HG03469 (cell line): ENCODE results near the gene PRKAR1B.

ENCODE experiments used
- ATAC-seq: cut with Tn5 transposase; IDR thresholded peaks from one replicate; pipeline ENCODE4 v1.9.1; 2021; ENCODE audit warnings: mild to moderate bottlenecking, moderate library complexity, moderate number of reproducible peaks; ENCODE audit not compliant: unreplicated experiment

PRKAR1B gene

GRCh38 chr7:514651-515598 lies 212.2 kb downstream of the PRKAR1B start:
- no peak for ATAC-seq

GRCh38 chr7:514242-514641 lies 212.8 kb downstream of the PRKAR1B start:
- ATAC-seq: no peak

- ATAC-seq: no peak
These were observed 213.4 kb downstream of the PRKAR1B start for GRCh38 chr7:513521-514166.

GRCh38 chr7:512541-513311 lies 214.4 kb downstream of the PRKAR1B start:
- no peak for ATAC-seq

GRCh38 chr7:512146-512510 lies 215.0 kb downstream of the PRKAR1B start:
- ATAC-seq: no peak

- ATAC-seq: no peak
These were observed 215.5 kb downstream of the PRKAR1B start for GRCh38 chr7:511476-512145.

GRCh38 chr7:510782-511281 lies 216.2 kb downstream of the PRKAR1B start:
- no peak for ATAC-seq

GRCh38 chr7:510131-510481 lies 217.0 kb downstream of the PRKAR1B start:
- no peak for ATAC-seq

GRCh38 chr7:509426-510130 lies 217.5 kb downstream of the PRKAR1B start:
- ATAC-seq: no peak

- ATAC-seq: no peak
These were observed 218.5 kb downstream of the PRKAR1B start for GRCh38 chr7:508461-509170.

GRCh38 chr7:507623-508300 lies 219.3 kb downstream of the PRKAR1B start:
- ATAC-seq: no peak

GRCh38 chr7:506921-507622 lies 220.0 kb downstream of the PRKAR1B start:
- no peak for ATAC-seq

- no peak for ATAC-seq
These were observed 220.7 kb downstream of the PRKAR1B start for GRCh38 chr7:506391-506831.

- no peak for ATAC-seq
These were observed 221.9 kb downstream of the PRKAR1B start for GRCh38 chr7:505171-505570.

GRCh38 chr7:504221-505111 lies 222.6 kb downstream of the PRKAR1B start:
- ATAC-seq: no peak

- ATAC-seq: no peak
These were observed 223.4 kb downstream of the PRKAR1B start for GRCh38 chr7:503575-504111.

GRCh38 chr7:502296-502695 lies 224.8 kb downstream of the PRKAR1B start:
- no peak for ATAC-seq
